GM12801 (cell line): ENCODE measurements around the gene EPS8.

Experiments
- TF ChIP-seq, protein P1 (sequence below): IDR thresholded peaks from one replicate; pipeline ENCODE4 v1.5.1; 2011; ENCODE audit warnings: control low read depth; ENCODE audit not compliant: insufficient read length; ENCODE audit errors: extremely low read depth

EPS8 gene

DNA sequence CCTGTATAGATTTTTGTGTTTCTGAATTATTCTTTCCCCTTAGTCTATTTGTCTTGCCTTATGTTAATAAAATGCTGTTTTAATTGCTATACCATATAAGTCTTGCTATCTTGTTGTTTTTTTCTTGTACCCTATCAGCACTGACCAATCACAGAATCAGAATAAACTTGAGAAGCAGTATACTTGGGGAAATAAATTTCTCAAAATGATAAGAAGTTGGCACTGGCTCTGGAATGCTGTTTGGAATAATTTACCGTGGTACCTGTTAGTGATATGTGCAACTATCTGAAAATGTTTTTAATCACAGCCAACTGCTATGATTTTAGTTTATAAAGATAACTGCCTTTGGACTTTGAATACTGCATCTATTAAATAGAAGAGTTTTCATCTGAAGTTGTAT lies 37.9 kb upstream of the EPS8 start:
- TF ChIP-seq, protein P1, sequence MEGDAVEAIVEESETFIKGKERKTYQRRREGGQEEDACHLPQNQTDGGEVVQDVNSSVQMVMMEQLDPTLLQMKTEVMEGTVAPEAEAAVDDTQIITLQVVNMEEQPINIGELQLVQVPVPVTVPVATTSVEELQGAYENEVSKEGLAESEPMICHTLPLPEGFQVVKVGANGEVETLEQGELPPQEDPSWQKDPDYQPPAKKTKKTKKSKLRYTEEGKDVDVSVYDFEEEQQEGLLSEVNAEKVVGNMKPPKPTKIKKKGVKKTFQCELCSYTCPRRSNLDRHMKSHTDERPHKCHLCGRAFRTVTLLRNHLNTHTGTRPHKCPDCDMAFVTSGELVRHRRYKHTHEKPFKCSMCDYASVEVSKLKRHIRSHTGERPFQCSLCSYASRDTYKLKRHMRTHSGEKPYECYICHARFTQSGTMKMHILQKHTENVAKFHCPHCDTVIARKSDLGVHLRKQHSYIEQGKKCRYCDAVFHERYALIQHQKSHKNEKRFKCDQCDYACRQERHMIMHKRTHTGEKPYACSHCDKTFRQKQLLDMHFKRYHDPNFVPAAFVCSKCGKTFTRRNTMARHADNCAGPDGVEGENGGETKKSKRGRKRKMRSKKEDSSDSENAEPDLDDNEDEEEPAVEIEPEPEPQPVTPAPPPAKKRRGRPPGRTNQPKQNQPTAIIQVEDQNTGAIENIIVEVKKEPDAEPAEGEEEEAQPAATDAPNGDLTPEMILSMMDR, result no peak

DNA sequence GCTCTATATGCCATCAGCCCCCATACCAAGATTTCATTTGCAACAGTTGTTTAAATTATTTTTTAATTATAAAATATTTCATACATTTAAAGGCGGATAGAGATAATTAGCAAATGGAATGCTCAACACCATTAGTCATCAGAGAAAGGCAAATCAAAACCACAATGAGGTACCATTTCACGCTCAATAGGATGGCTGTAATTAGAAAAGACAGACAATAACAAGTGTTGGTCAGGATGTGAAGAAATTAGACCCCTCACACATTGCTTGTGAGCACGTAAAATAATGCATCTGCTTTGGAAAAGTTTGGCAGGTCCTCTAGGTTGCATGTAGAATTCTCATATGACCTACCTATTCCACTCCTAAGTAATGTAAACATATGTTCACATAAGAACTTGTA lies 35.3 kb upstream of the EPS8 start:
- TF ChIP-seq, protein P1, result no peak

DNA sequence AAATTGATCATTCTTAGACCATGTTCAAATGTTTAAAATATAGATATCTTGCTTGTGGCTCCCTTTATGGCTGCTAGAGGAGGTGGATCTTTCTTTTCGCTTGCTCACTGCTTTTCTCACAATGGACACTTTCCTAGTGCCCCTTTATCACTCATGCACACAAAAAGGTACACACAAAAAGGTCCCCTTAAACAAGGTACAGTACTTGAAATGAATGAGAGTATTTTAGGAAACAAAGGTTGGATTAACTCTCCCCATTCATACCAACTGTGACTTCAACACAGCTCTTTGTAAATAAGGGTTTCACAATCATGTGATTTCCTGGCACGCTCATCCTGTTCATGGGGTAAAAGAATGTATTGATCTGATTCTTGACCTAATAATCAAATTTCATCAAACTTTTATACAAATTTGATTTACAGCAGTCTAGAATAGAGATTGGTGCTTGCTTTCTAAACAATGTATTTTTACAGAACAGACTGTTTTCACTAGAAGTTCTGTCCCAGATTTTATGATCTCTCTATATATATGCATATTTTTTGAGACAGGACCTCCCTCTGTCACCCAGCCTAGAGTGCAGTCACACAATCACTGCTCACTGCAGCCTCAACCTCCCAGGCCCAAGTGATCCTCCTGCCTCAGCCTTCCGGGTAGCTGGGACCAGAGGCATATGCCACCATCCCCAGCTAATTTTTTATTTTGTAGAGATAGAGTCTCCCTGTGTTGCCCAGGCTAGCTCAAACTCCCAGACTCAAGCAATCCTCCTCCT lies 34.4 kb upstream of the EPS8 start:
- TF ChIP-seq, protein P1, result no peak

DNA sequence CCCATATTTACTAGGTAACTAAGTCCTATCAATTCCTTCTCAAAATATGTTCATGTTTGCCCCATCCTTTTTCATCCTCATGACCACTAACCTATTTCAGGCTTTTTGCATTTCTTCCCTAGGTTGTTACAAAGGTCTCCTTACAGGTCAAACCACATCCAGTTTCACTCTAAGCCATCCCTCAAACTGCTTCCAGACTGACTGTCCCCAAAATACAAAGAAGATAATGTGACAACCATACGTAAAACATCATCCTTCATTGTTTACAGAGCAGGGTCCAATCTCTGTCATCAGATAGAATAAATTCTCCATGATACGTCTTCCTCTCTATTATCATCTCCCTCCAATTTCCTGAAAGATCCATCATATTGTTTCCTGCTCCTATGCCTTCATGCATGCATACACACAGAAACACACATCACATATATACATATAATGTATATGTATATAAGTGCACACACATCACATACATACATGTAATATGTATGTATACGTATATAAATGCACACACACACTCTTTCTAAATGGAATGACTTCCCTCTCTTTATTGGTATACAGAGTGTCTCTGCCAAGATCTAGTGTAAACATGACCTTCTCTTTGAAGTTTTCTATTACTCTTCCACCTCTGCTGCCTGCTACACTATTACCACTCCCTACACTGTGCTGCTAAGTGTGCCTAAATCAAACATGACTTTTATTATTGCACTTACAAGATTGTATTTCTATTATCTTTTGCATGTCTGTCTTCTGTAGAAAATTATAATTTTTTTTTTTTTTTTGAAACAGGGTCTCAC lies 30.7 kb upstream of the EPS8 start:
- TF ChIP-seq, protein P1, result no peak

DNA sequence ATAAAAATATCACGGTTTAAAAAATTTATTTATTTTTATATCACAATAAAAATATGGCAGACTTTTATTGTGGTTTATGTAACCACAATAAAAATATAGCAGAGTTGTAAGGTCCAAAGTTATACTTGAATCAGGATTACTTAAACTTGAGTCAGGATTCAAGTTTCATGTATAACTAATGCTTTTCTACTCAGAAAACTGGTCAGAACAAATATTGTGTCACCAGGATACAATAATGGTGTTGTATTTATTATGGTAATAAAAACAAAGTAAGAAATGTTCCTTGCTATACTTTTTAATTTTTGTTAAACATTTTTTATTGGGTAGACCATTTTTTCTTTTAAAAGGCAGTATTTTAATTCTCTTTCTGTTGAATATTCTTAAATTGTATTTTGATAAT lies 29.2 kb upstream of the EPS8 start:
- TF ChIP-seq, protein P1, result no peak

DNA sequence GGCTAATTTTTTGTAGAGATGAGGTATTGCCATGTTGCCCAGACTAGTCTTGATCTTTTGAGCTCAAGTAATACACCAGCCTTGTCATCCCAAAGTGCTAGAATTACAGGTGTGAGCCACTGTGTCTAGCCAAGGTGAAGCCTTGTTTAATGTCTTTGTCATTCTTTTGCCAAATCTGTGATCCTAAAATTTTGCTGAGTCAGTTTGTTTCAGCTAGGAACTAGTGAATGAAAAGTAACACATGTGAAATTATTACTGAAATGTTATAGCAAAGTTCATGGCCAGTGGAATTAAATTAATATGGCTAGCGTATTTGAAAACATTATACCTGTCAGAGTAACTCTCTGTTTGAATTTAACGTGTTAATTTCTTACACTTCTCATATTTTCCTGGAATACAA lies 26.5 kb upstream of the EPS8 start:
- TF ChIP-seq, protein P1, result no peak

DNA sequence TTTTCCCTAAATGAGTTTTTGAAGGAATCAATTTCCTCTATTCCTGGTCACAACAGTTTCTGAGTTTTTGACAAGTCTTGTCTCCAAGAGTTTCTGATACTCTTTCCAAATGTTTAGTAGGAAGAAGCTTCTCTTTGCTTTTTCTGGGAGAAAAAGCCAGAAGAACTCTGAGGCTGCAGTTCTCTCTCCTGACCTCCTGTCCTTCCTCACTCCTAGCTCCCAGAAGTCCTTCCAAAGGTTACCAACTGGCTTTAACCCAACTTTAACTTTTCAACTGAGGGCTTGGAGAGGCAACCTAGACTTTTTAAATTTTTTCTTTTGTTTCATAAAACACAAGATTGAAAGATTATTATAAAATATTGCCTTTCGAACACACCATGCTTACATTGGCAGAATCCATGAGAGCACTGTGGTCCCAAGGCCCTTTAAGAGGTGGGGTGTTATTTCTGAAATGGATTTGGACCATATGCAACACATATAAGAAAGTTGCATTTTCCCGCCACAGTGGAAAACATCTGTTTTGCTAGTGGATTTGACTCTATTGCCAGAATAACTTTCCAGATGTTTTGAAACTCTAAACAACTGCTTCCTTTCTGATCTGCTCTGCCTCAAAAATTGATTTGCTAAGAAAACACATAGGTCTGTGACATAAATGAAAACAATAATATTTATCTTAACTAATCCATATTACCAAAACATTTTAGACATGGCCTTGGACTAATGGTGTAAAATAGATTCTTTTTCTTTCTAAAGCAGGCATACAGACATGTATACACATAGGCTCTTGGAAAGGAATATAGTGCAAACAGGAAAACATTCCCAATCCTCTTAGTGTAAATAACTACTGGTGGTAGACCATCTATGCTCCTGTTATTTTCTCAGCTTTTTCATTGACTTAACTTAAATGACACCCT lies 22.3 kb upstream of the EPS8 start:
- TF ChIP-seq, protein P1, result no peak
